Right atrium auricular region (tissue), 2 donors: ENCODE data around the gene PRKCA. TPM values are rescaled to one million over a fixed set of nuclear protein-coding genes. Genes with fewer than 3 reads are reported as not detected.
"Not testable (repeated sequence)": the region's sequence is repeated elsewhere in the genome, so short reads cannot be mapped to it uniquely, and the experiment has no call there.

Source experiments
- DNase-seq: peaks from one replicate; pipeline ENCODE4 v3.0.0-alpha.2; 2019; ENCODE audit warnings: low spot score
- H3K27ac ChIP-seq, 2 donors: fragments of 200-600 bp; sonication (generic); 1 replicate in 1 of 2; 2 replicates in 1 of 2; pipeline ENCODE4 v1.5.1; 2016 to 2019
- H3K27me3 ChIP-seq, 2 donors: fragments of 200-600 bp; sonication (generic); one replicate each; pipeline versions ENCODE4 v1.5.1 to v1.6.0; 2017 to 2019
- H3K36me3 ChIP-seq: fragments of 200-600 bp; sonication (generic); one replicate; pipeline ENCODE4 v1.5.1; 2016
- H3K4me1 ChIP-seq, 2 donors: fragments of 200-600 bp; sonication (generic); one replicate each; pipeline versions ENCODE4 v1.5.1 to v1.6.0; 2017 to 2019
- H3K4me3 ChIP-seq, 2 donors: fragments of 200-600 bp; sonication (generic); 1 replicate in 1 of 2; 2 replicates in 1 of 2; pipeline ENCODE4 v1.5.1; 2017 to 2019; ENCODE audit warnings: mild to moderate bottlenecking in 1 of 2, moderate library complexity in 1 of 2
- H3K9me3 ChIP-seq, 2 donors: fragments of 200-600 bp; sonication (generic); one replicate each; pipeline ENCODE4 v1.5.1; 2019
- CTCF ChIP-seq, 2 donors: fragments of 200-600 bp; sonication (generic); IDR thresholded peaks; one replicate each; pipeline ENCODE4 v1.5.1; 2019; ENCODE audit warnings: antibody characterized with exemption in 2 of 2
- total RNA-seq, 2 donors: library from RNA; depleted of rRNA; stranded (reverse); fragments of >200 nt; gene quantifications; one replicate each; pipeline ENCODE4 v1.1.0, GENCODE V29; 2016

PRKCA gene
- total RNA-seq, 2 donors from 2014 or later, result 6.4 to 6.6 TPM

DNA sequence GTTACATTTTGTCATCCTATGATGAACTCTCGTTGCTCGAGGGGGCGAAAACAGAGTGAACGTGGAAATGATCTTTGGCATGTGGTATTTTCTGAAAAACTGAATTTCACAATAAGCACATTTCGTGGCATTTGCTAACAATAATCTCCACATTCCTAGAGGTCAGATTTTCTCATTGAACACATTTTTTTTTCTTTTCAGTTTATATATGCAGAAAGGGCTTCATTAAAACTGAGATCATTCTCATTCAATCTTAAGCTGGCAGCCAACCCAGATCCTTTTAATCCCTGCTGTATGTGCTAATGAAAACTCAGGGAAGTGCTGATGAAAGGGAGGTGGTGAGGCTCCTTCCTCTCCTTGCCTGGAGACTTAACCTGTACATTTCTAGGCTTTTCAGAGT, 52.6 kb downstream of the PRKCA start:
- no peak for DNase-seq
- H3K9me3 ChIP-seq, result no peaks in the 10 kb centered on the region
- no peaks in the 10 kb centered on the region for H3K27me3 ChIP-seq
- no peak overlapping the region for H3K27ac ChIP-seq
- peaks cover 0 to 12% of the 10 kb centered on the region in 2 donors for H3K4me1 ChIP-seq
- H3K4me3 ChIP-seq, result no peak overlapping the region
- TF ChIP-seq CTCF (IDR thresholded peaks at IDR 0.05), result no peak
- H3K36me3 ChIP-seq, result no peaks in the 10 kb centered on the region

DNA sequence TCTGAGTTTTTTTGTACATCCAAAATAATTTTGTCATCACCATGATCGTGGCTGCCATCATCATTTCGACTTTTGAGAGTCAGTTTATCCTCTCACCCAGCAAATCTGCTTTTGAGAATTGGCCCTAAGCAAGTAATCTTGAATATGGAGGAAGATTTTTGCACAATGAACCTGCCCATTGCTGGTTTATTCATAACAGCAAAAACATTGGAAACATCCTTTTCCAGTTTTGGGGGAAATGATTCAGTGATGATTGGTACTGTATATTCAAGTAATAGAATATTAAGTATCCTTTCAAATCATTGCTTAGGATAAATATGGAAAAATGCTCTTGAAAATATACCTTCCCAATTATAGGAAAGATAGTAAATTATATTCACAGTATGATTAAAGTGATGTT, 53.1 kb downstream of the PRKCA start:
- Histone ChIP-seq H3K4me3 (no peak overlapping the region), H3K27me3 (no peaks in the 10 kb centered on the region), H3K36me3 (no peaks in the 10 kb centered on the region), H3K27ac (no peak overlapping the region), H3K9me3 (no peaks in the 10 kb centered on the region), H3K4me1 (peaks cover 0 to 7% of the 10 kb centered on the region in 2 donors)
- no peak for TF ChIP-seq CTCF (IDR thresholded peaks at IDR 0.05)
- no peak for DNase-seq

GRCh38 chr17:66357037-66357436, 54.6 kb downstream of the PRKCA start:
- Histone ChIP-seq H3K4me3 (no peak overlapping the region), H3K36me3 (no peaks in the 10 kb centered on the region), H3K4me1 (no peaks in the 10 kb centered on the region), H3K27ac (no peak overlapping the region), H3K9me3 (no peaks in the 10 kb centered on the region), H3K27me3 (no peaks in the 10 kb centered on the region)
- no peak for TF ChIP-seq CTCF (IDR thresholded peaks at IDR 0.05)
- DNase-seq, result no peak

GRCh38 chr17:66359351-66359750, 56.9 kb downstream of the PRKCA start:
- Histone ChIP-seq H3K27ac (no peak overlapping the region), H3K27me3 (no peaks in the 10 kb centered on the region), H3K36me3 (no peaks in the 10 kb centered on the region), H3K4me3 (no peak overlapping the region), H3K4me1 (no peaks in the 10 kb centered on the region), H3K9me3 (no peaks in the 10 kb centered on the region)
- no peak for DNase-seq
- no peak for TF ChIP-seq CTCF (IDR thresholded peaks at IDR 0.05)

DNA sequence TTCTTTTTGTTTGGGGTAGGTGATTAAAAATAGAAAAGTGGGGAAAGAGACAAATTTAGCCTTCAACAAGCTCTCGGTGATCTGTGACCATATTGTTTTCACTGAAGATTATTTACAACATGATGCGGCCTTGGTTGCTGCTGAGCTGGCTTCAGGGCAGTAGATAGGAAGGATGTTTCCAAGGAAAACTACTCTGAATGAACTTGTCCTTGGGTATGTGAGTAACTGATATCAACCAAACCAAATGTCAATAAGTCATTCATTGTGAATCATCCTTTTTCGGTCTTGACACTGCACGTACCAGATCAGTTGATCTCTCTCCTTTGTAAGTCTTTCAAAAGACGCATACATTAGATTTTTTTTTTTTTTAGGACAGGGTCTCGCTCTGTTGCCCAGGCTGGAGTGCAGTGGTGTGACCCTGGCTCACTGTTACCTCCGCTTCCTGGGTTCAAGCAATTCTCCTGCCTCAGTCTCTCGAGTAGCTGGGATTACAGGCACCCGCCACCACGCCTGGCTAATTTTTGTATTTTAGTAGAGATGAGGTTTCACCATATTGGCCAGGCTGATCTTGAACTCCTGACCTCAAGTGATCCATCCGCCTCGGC, 58.6 kb downstream of the PRKCA start:
- not testable (repeated sequence) for H3K4me3 ChIP-seq, H3K27ac ChIP-seq, H3K4me1 ChIP-seq, H3K36me3 ChIP-seq, H3K9me3 ChIP-seq, H3K27me3 ChIP-seq, DNase-seq

- TF ChIP-seq CTCF (IDR thresholded peaks at IDR 0.05), result no peak
- Histone ChIP-seq H3K36me3 (no peaks in the 10 kb centered on the region), H3K27me3 (no peaks in the 10 kb centered on the region), H3K9me3 (no peaks in the 10 kb centered on the region), H3K4me1 (no peaks in the 10 kb centered on the region), H3K4me3 (no peak overlapping the region), H3K27ac (no peak overlapping the region)
- no peak for DNase-seq
Observed at GRCh38 chr17:66364508-66364907, 62.1 kb downstream of the PRKCA start.
